Stimulated activated CD8-positive, alpha-beta memory T cell treated with anti-CD3 and anti-CD28 coated beads, Interleukin-4, amount 100 ng/mL, for 4 hours (primary cell): ENCODE results near the gene PAQR9.

Experiments used
- DNase-seq, 2 donors: peaks; one replicate each; pipeline ENCODE4 v3.0.0-alpha.2; 2020; ENCODE audit warnings: low read depth in 2 of 2, low spot score in 1 of 2

The PAQR9 gene

GRCh38 chr3:142926368-142926944 lies 37.0 kb downstream of the PAQR9 start:
- no peak for DNase-seq

GRCh38 chr3:142925140-142925539 lies 38.3 kb downstream of the PAQR9 start:
- no peak for DNase-seq

- DNase-seq, result no peak
Measured at GRCh38 chr3:142923694-142924093, 39.8 kb downstream of the PAQR9 start.

GRCh38 chr3:142916605-142917004 lies 46.9 kb downstream of the PAQR9 start:
- no peak for DNase-seq

- no peak for DNase-seq
Measured at GRCh38 chr3:142915636-142916035, 47.8 kb downstream of the PAQR9 start.

GRCh38 chr3:142914286-142914811 lies 49.1 kb downstream of the PAQR9 start:
- no peak for DNase-seq

- DNase-seq, result no peak
Measured at GRCh38 chr3:142913432-142913831, 50.0 kb downstream of the PAQR9 start.

GRCh38 chr3:142912402-142913172 lies 50.9 kb downstream of the PAQR9 start:
- DNase-seq, result no peak
